GM23338 (cell line): ENCODE data around the gene KRT16. TPM values are rescaled to one million over a fixed set of nuclear protein-coding genes. Genes with fewer than 3 reads are reported as not detected.

Experiments used
- ATAC-seq: fragments of 200-7000 bp; cut with Tn5 transposase; 3 replicates; pipeline ENCODE4 v1.9.1; 2020
- DNase-seq: peaks from one replicate; pipeline ENCODE4 v3.0.0-alpha.2; 2015; ENCODE audit warnings: low spot score
- H2AFZ ChIP-seq: fragments of 200-600 bp; sonication (generic); 2 replicates; pipeline ENCODE4 v1.8.0; 2016; ENCODE audit warnings: antibody characterized with exemption, mild to moderate bottlenecking, moderate library complexity
- H3F3A ChIP-seq: fragments of 200-600 bp; sonication (generic); replicated peaks from 2 replicates; pipeline ENCODE4 v1.8.0; 2017; ENCODE audit warnings: antibody characterized with exemption, mixed run types, low read depth
- H3K27ac ChIP-seq: fragments of 200-600 bp; sonication (generic); 2 replicates; pipeline ENCODE4 v1.6.1; 2016; ENCODE audit warnings: low read depth
- H3K27me3 ChIP-seq: fragments of 200-600 bp; sonication (generic); 2 replicates; pipeline ENCODE4 v1.8.0; 2016; ENCODE audit warnings: mild to moderate bottlenecking, mixed run types, moderate library complexity; ENCODE audit not compliant: insufficient read depth
- H3K36me3 ChIP-seq: fragments of 200-600 bp; sonication (generic); 2 replicates; pipeline ENCODE4 v1.8.0; 2016; ENCODE audit warnings: mild to moderate bottlenecking; ENCODE audit not compliant: insufficient read depth
- H3K4me1 ChIP-seq: fragments of 200-600 bp; sonication (generic); 2 replicates; pipeline ENCODE4 v1.8.0; 2016; ENCODE audit warnings: mild to moderate bottlenecking, moderate library complexity; ENCODE audit not compliant: insufficient read depth
- H3K4me2 ChIP-seq: fragments of 200-600 bp; sonication (generic); 2 replicates; pipeline ENCODE4 v1.7.1; 2017; ENCODE audit warnings: mixed run types
- H3K4me3 ChIP-seq: fragments of 200-600 bp; sonication (generic); 2 replicates; pipeline ENCODE4 v1.6.1; 2016; ENCODE audit warnings: mixed run types
- H3K79me2 ChIP-seq: fragments of 200-600 bp; sonication (generic); replicated peaks from 2 replicates; pipeline ENCODE4 v1.8.0; 2017; ENCODE audit warnings: mild to moderate bottlenecking; ENCODE audit not compliant: insufficient read depth
- H3K9me2 ChIP-seq: fragments of 200-600 bp; sonication (generic); 2 replicates; pipeline ENCODE4 v1.8.0; 2017; ENCODE audit not compliant: insufficient read depth
- H4K20me1 ChIP-seq: fragments of 200-600 bp; sonication (generic); replicated peaks from 2 replicates; pipeline ENCODE4 v1.8.0; 2017; ENCODE audit warnings: mild to moderate bottlenecking; ENCODE audit not compliant: insufficient read depth
- H3K27ac Mint-ChIP-seq: 2 replicates; pipeline ENCODE4 v1.8.0; 2020; ENCODE audit warnings: inconsistent platforms, mild to moderate bottlenecking, moderate library complexity, mixed read lengths
- H3K27me3 Mint-ChIP-seq: 3 replicates; pipeline ENCODE4 v1.8.0; 2022; ENCODE audit warnings: low read depth, mild to moderate bottlenecking, moderate library complexity, mixed read lengths, inconsistent platforms; ENCODE audit not compliant: insufficient read depth, poor library complexity
- H3K36me3 Mint-ChIP-seq: 3 replicates; pipeline ENCODE4 v1.8.0; 2021; ENCODE audit warnings: low read depth, mild to moderate bottlenecking, inconsistent platforms, moderate library complexity, mixed read lengths
- H3K4me1 Mint-ChIP-seq: 3 replicates; pipeline ENCODE4 v1.8.0; 2020; ENCODE audit warnings: mild to moderate bottlenecking, inconsistent platforms, mixed read lengths
- H3K4me3 Mint-ChIP-seq: 3 replicates; pipeline ENCODE4 v1.8.0; 2021; ENCODE audit warnings: moderate library complexity, mild to moderate bottlenecking, inconsistent platforms, mixed read lengths
- H3K9me3 Mint-ChIP-seq: 3 replicates; pipeline ENCODE4 v1.8.0; 2020; ENCODE audit warnings: moderate library complexity, mild to moderate bottlenecking, inconsistent platforms, mixed read lengths
- CREB1 ChIP-seq: fragments of 250-450 bp; sonication (Bioruptor Pico); IDR thresholded peaks from 2 replicates; pipeline ENCODE4 v1.5.0; 2020; ENCODE audit warnings: low read depth, mild to moderate bottlenecking, moderate library complexity
- CTCF ChIP-seq, 2 experiments: fragments of 200-600 bp in 1 of 2; sonication (generic) in 1 of 2; conservative IDR thresholded peaks; 2 replicates each; pipeline versions ENCODE4 v1.5.1 to v1.6.1; 2016 to 2017; ENCODE audit warnings: antibody characterized with exemption in 2 of 2, low read depth in 2 of 2, mild to moderate bottlenecking in 2 of 2, moderate library complexity in 1 of 2
- ETS1 ChIP-seq: IDR thresholded peaks from 2 replicates; pipeline ENCODE4 v1.6.1; 2016; ENCODE audit warnings: antibody characterized with exemption
- EZH2 ChIP-seq: fragments of 200-600 bp; sonication (generic); IDR thresholded peaks from one replicate; pipeline ENCODE4 v1.8.0; 2017; ENCODE audit warnings: antibody characterized with exemption, mild to moderate bottlenecking, low read depth; ENCODE audit not compliant: unreplicated experiment
- EZH2phosphoT487 ChIP-seq: fragments of 200-600 bp; sonication (generic); IDR thresholded peaks from one replicate; pipeline ENCODE4 v1.8.1; 2018; ENCODE audit warnings: antibody characterized with exemption; ENCODE audit not compliant: unreplicated experiment
- JUNB ChIP-seq: IDR thresholded peaks from one replicate; pipeline ENCODE4 v1.6.1; 2016; ENCODE audit warnings: antibody characterized with exemption; ENCODE audit not compliant: unreplicated experiment
- NANOG ChIP-seq: IDR thresholded peaks from 2 replicates; pipeline ENCODE4 v1.6.1; 2016; ENCODE audit warnings: antibody characterized with exemption, borderline replicate concordance
- POLR2AphosphoS5 ChIP-seq: IDR thresholded peaks from 2 replicates; pipeline ENCODE4 v1.6.1; 2016; ENCODE audit warnings: antibody characterized with exemption, low read depth
- REST ChIP-seq: IDR thresholded peaks from one replicate; pipeline ENCODE4 v1.6.1; 2018; ENCODE audit warnings: antibody characterized with exemption; ENCODE audit not compliant: unreplicated experiment
- STAT1 ChIP-seq: IDR thresholded peaks from one replicate; pipeline ENCODE4 v1.6.1; 2016; ENCODE audit warnings: antibody characterized with exemption; ENCODE audit not compliant: unreplicated experiment
- ZNF114 ChIP-seq: fragments of 250-450 bp; sonication (Bioruptor Pico); IDR thresholded peaks from 2 replicates; pipeline ENCODE4 v1.5.0; 2020; ENCODE audit warnings: mild to moderate bottlenecking, moderate library complexity
- ZNF331 ChIP-seq: fragments of 250-450 bp; sonication (Bioruptor Pico); IDR thresholded peaks from 2 replicates; pipeline ENCODE4 v1.5.0; 2020; ENCODE audit warnings: low read depth, mild to moderate bottlenecking, moderate library complexity
- ZNF462 ChIP-seq: fragments of 250-450 bp; sonication (Bioruptor Pico); IDR thresholded peaks from 2 replicates; pipeline ENCODE4 v1.5.0; 2020; ENCODE audit warnings: mild to moderate bottlenecking, moderate library complexity
- polyA plus RNA-seq: library from polyadenylated mRNA; unstranded; fragments of >200 nt; fragmentation: Nextera tagmentation; extraction: Ambion mirVana; gene quantifications from 2 replicates; pipeline ENCODE4 v1.2.1, GENCODE V29; 2016
- total RNA-seq: library from RNA; depleted of rRNA; stranded (reverse); fragments of >200 nt; shearing (Covaris generic); gene quantifications from 2 replicates; pipeline ENCODE4 v1.2.3, GENCODE V29; 2014

The KRT16 gene
- total and polyA plus RNA-seq, 2 experiments from 2014 or later: not detected

GRCh38 chr17:41586863-41587495, 25.6 kb downstream of the KRT16 start, which contains the start of gene KRT14:
TSS of gene KRT14 (minus strand) at chr17:41586895. CDS start at chr17:41586834, 61 bp downstream.
- Mint-ChIP-seq H3K36me3 (no peaks in the 10 kb centered on the region; the same call in 2 of the 3 replicates), H3K4me1 (peaks cover 4% of the 10 kb centered on the region), H3K27me3 (peaks cover 6% of the 10 kb centered on the region), H3K27ac (no peak within 1 kb of the TSS), H3K4me3 (no peak within 1 kb of the TSS), H3K9me3 (no peaks in the 10 kb centered on the region; the same call in 2 of the 3 replicates)
- no peaks in the 10 kb centered on the region for H3F3A ChIP-seq
- H3K4me2 ChIP-seq: no peak within 1 kb of the TSS
- no peak within 1 kb of the TSS for H3K4me3 ChIP-seq
- DNase-seq (no peak), ATAC-seq (no peak)
- H3K36me3 ChIP-seq: no peaks in the 10 kb centered on the region
- H3K9me2 ChIP-seq: no peaks in the 10 kb centered on the region
- no peak within 1 kb of the TSS for H2AFZ ChIP-seq
- no peaks in the 10 kb centered on the region for H4K20me1 ChIP-seq
- H3K27me3 ChIP-seq: no peaks in the 10 kb centered on the region
- no peaks in the 10 kb centered on the region for H3K79me2 ChIP-seq
- no peak for TF ChIP-seq POLR2AphosphoS5
- no peak for TF ChIP-seq CREB1 (CRISPR knock-in tag)
- no peak for TF ChIP-seq CTCF (conservative IDR thresholded peaks at IDR 0.05; ENCODE audit: low read depth in 2 of 2)
- no peak for TF ChIP-seq NANOG
- no peak for TF ChIP-seq EZH2phosphoT487
- TF ChIP-seq STAT1: no peak
- no peak for TF ChIP-seq ZNF331 (CRISPR knock-in tag)
- TF ChIP-seq ZNF114 (CRISPR knock-in tag): no peak
- TF ChIP-seq ETS1: no peak
- no peak for TF ChIP-seq ZNF462 (CRISPR knock-in tag)
- TF ChIP-seq EZH2: no peak
- no peak for TF ChIP-seq REST
- no peak for TF ChIP-seq JUNB
- H3K4me1 ChIP-seq: no peaks in the 10 kb centered on the region
- no peak within 1 kb of the TSS for H3K27ac ChIP-seq
